ENCODE measurements around the gene CFH. TPM values are rescaled to one million over a fixed set of nuclear protein-coding genes. Genes with fewer than 3 reads are reported as not detected.
"Not testable (repeated sequence)": the region's sequence is repeated elsewhere in the genome, so short reads cannot be mapped to it uniquely, and the experiment has no call there.

The CFH gene
- polyA plus RNA-seq, 1 donor from 2014 or later = not detected

DNA sequence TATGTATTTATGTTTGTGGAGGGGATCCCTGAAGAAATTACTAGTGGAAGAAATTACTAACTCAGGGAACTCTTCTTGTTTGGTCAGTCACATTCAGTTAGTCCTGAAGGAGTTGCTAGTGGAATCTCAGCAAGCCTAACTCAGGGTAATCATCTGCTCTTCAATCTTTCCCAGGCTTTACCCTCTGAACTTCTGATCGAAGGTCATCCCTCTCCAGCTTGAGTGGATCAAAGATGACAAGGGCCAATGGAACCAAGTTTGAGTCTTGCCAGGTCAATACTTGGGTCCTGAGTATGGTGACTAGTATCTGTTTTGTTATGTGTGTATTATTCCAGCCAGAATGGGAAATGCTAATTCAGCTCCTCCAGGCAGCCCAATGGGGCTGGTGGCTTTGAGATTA lies 49.3 kb downstream of the CFH start:
- Histone ChIP-seq H4K20me1 (ENCODE audit: insufficient read depth) (no peaks in the 10 kb centered on the region), H3F3A (ENCODE audit: insufficient read depth, low read length, poor library complexity, severe bottlenecking) (no peaks in the 10 kb centered on the region), H3K27ac (ENCODE audit: low read length) (no peak overlapping the region), H3K9me2 (ENCODE audit: insufficient read depth, low read length) (no peaks in the 10 kb centered on the region), H3K9ac (ENCODE audit: low read length) (no peak overlapping the region), H3K27me3 (ENCODE audit: insufficient read depth, low read depth, low read length) (no peaks in the 10 kb centered on the region), H3K36me3 (ENCODE audit: insufficient read depth, low read length) (no peaks in the 10 kb centered on the region), H3K9me3 (ENCODE audit: low read length) (no peaks in the 10 kb centered on the region), H2AFZ (ENCODE audit: low read depth, low read length) (no peak overlapping the region), H3K79me2 (replicated peaks; ENCODE audit: insufficient read depth, low read length) (no peaks in the 10 kb centered on the region), H3K4me2 (ENCODE audit: low read length) (no peak overlapping the region), H3K4me3 (ENCODE audit: low read length) (no peak overlapping the region)
- TF ChIP-seq TAF1 (IDR thresholded peaks at IDR 0.05; ENCODE audit: low read depth) = no peak
- TF ChIP-seq, protein P1, sequence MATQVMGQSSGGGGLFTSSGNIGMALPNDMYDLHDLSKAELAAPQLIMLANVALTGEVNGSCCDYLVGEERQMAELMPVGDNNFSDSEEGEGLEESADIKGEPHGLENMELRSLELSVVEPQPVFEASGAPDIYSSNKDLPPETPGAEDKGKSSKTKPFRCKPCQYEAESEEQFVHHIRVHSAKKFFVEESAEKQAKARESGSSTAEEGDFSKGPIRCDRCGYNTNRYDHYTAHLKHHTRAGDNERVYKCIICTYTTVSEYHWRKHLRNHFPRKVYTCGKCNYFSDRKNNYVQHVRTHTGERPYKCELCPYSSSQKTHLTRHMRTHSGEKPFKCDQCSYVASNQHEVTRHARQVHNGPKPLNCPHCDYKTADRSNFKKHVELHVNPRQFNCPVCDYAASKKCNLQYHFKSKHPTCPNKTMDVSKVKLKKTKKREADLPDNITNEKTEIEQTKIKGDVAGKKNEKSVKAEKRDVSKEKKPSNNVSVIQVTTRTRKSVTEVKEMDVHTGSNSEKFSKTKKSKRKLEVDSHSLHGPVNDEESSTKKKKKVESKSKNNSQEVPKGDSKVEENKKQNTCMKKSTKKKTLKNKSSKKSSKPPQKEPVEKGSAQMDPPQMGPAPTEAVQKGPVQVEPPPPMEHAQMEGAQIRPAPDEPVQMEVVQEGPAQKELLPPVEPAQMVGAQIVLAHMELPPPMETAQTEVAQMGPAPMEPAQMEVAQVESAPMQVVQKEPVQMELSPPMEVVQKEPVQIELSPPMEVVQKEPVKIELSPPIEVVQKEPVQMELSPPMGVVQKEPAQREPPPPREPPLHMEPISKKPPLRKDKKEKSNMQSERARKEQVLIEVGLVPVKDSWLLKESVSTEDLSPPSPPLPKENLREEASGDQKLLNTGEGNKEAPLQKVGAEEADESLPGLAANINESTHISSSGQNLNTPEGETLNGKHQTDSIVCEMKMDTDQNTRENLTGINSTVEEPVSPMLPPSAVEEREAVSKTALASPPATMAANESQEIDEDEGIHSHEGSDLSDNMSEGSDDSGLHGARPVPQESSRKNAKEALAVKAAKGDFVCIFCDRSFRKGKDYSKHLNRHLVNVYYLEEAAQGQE (IDR thresholded peaks at IDR 0.05; ENCODE audit: borderline replicate concordance) = no peak
- TF ChIP-seq RAD21 (conservative IDR thresholded peaks at IDR 0.05) = no peak
- TF ChIP-seq, protein P2, sequence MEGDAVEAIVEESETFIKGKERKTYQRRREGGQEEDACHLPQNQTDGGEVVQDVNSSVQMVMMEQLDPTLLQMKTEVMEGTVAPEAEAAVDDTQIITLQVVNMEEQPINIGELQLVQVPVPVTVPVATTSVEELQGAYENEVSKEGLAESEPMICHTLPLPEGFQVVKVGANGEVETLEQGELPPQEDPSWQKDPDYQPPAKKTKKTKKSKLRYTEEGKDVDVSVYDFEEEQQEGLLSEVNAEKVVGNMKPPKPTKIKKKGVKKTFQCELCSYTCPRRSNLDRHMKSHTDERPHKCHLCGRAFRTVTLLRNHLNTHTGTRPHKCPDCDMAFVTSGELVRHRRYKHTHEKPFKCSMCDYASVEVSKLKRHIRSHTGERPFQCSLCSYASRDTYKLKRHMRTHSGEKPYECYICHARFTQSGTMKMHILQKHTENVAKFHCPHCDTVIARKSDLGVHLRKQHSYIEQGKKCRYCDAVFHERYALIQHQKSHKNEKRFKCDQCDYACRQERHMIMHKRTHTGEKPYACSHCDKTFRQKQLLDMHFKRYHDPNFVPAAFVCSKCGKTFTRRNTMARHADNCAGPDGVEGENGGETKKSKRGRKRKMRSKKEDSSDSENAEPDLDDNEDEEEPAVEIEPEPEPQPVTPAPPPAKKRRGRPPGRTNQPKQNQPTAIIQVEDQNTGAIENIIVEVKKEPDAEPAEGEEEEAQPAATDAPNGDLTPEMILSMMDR (IDR thresholded peaks at IDR 0.05; ENCODE audit: poor library complexity, severe bottlenecking) = no peak
- TF ChIP-seq POLR2AphosphoS5 (IDR thresholded peaks at IDR 0.05) = no peak
- no peak for TF ChIP-seq EP300 (conservative IDR thresholded peaks at IDR 0.05; ENCODE audit: poor library complexity, severe bottlenecking)
- TF ChIP-seq EZH2 (IDR thresholded peaks at IDR 0.05; ENCODE audit: borderline replicate concordance, insufficient read depth, low read length, poor library complexity, severe bottlenecking) = no peak
- TF ChIP-seq MXI1 (conservative IDR thresholded peaks at IDR 0.05; ENCODE audit: poor library complexity, severe bottlenecking) = no peak

DNA sequence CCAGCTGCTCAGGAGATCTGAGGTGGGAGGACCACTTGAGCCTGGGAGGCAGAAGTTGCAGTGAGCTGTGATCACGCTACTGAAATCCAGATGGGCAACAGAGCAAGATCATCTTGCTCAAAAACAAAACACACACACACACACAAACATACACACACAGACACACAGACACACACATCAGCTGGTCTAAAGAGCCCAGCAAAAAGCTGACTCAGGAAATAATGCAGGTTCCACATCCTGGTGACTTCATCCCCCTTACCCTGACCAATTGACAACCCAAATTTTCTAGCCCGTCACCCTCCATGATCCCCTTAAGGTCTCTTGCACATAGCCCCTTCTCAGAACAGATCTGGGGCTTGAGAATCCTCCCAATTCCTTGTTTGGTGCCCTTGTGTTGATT lies 58.0 kb downstream of the CFH start:
- H3K79me2 ChIP-seq (replicated peaks; ENCODE audit: insufficient read depth, low read length); H3K9me3 ChIP-seq (ENCODE audit: low read length); H3K9ac ChIP-seq (ENCODE audit: low read length); H3K4me2 ChIP-seq (ENCODE audit: low read length); H3K9me2 ChIP-seq (ENCODE audit: insufficient read depth, low read length); H3K27me3 ChIP-seq (ENCODE audit: insufficient read depth, low read depth, low read length); H3K27ac ChIP-seq (ENCODE audit: low read length); H4K20me1 ChIP-seq (ENCODE audit: insufficient read depth); H3K36me3 ChIP-seq (ENCODE audit: insufficient read depth, low read length); H2AFZ ChIP-seq (ENCODE audit: low read depth, low read length); H3K4me3 ChIP-seq (ENCODE audit: low read length); H3F3A ChIP-seq (ENCODE audit: insufficient read depth, low read length, poor library complexity, severe bottlenecking): not testable (repeated sequence)

DNA sequence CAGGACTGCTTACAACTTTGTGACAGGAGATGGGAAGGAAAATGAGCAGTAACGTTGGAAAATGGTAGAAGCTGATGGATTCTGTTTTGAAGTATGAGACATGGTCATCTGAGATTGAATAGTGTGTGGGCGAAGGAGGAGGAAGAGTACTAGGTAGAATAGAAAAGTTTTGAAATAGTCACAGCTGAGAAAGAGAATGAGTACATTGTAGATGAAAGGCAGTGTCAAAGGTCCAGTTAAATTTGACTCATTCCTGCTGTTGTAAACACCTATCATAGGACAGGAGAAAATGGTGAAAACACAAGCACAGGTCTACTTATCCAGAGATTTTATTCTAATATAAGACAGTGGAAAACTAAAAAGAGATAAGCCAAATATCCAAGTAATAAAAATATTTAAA lies 66.0 kb downstream of the CFH start:
- H3K27ac ChIP-seq (ENCODE audit: low read length) = no peak overlapping the region
- no peaks in the 10 kb centered on the region for H3K9me3 ChIP-seq (ENCODE audit: low read length)
- H3K9ac ChIP-seq (ENCODE audit: low read length) = no peak overlapping the region
- H3K27me3 ChIP-seq (ENCODE audit: insufficient read depth, low read depth, low read length) = no peaks in the 10 kb centered on the region
- no peak for TF ChIP-seq TAF1 (IDR thresholded peaks at IDR 0.05; ENCODE audit: low read depth)
- TF ChIP-seq POLR2AphosphoS5 (IDR thresholded peaks at IDR 0.05) = no peak
- no peak for TF ChIP-seq RAD21 (conservative IDR thresholded peaks at IDR 0.05)
- TF ChIP-seq, protein P2 (IDR thresholded peaks at IDR 0.05; ENCODE audit: poor library complexity, severe bottlenecking) = no peak
- no peak for TF ChIP-seq EP300 (conservative IDR thresholded peaks at IDR 0.05; ENCODE audit: poor library complexity, severe bottlenecking)
- TF ChIP-seq MXI1 (conservative IDR thresholded peaks at IDR 0.05; ENCODE audit: poor library complexity, severe bottlenecking) = no peak
- TF ChIP-seq EZH2 (IDR thresholded peaks at IDR 0.05; ENCODE audit: borderline replicate concordance, insufficient read depth, low read length, poor library complexity, severe bottlenecking) = no peak
- TF ChIP-seq, protein P1 (IDR thresholded peaks at IDR 0.05; ENCODE audit: borderline replicate concordance) = no peak
- no peak for TF ChIP-seq SMC3 (conservative IDR thresholded peaks at IDR 0.05; ENCODE audit: poor library complexity)
- no peaks in the 10 kb centered on the region for H3K9me2 ChIP-seq (ENCODE audit: insufficient read depth, low read length)
- H3F3A ChIP-seq (ENCODE audit: insufficient read depth, low read length, poor library complexity, severe bottlenecking) = no peaks in the 10 kb centered on the region
- H3K4me3 ChIP-seq (ENCODE audit: low read length) = no peak overlapping the region
- no peaks in the 10 kb centered on the region for H3K79me2 ChIP-seq (replicated peaks; ENCODE audit: insufficient read depth, low read length)
- H3K36me3 ChIP-seq (ENCODE audit: insufficient read depth, low read length) = no peaks in the 10 kb centered on the region
- H4K20me1 ChIP-seq (ENCODE audit: insufficient read depth) = no peaks in the 10 kb centered on the region
- no peak overlapping the region for H3K4me2 ChIP-seq (ENCODE audit: low read length)
- no peak overlapping the region for H2AFZ ChIP-seq (ENCODE audit: low read depth, low read length)

Data from neural cell (in vitro differentiated cells).